Osteoblast (primary cell): ENCODE results near the gene DCAF6. TPM values are rescaled to one million over a fixed set of nuclear protein-coding genes. Genes with fewer than 3 reads are reported as not detected.

Experiments used
- DNase-seq: peaks from one replicate; pipeline ENCODE4 v3.0.0; 2011; ENCODE audit warnings: low spot score, mixed read lengths; ENCODE audit not compliant: insufficient read length; ENCODE audit errors: missing footprints
- H2AFZ ChIP-seq: 2 replicates; pipeline ENCODE4 v1.6.0; 2011; ENCODE audit warnings: mild to moderate bottlenecking, low read length
- H3K27ac ChIP-seq: 2 replicates; pipeline ENCODE4 v1.5.1; 2011; ENCODE audit warnings: mild to moderate bottlenecking, low read depth, low read length, moderate library complexity
- H3K27me3 ChIP-seq: 2 replicates; pipeline ENCODE4 v1.6.0; 2012; ENCODE audit warnings: mild to moderate bottlenecking, control low read depth, inconsistent platforms, low read length, moderate library complexity; ENCODE audit not compliant: insufficient read depth
- H3K36me3 ChIP-seq: 2 replicates; pipeline ENCODE4 v1.5.1; 2011; ENCODE audit warnings: mild to moderate bottlenecking, low read length, control low read depth, moderate library complexity; ENCODE audit not compliant: insufficient read depth
- H3K4me1 ChIP-seq: 2 replicates; pipeline ENCODE4 v1.5.1; 2011; ENCODE audit warnings: mild to moderate bottlenecking, low read length, control low read depth, moderate library complexity; ENCODE audit not compliant: insufficient read depth
- H3K4me2 ChIP-seq: 2 replicates; pipeline ENCODE4 v1.6.0; 2011; ENCODE audit warnings: mild to moderate bottlenecking, low read length; ENCODE audit not compliant: insufficient read depth
- H3K4me3 ChIP-seq: fragments of 200-600 bp; sonication (generic); 3 replicates; pipeline ENCODE4 v1.5.1; 2012; ENCODE audit warnings: mild to moderate bottlenecking, low read length, inconsistent platforms; ENCODE audit not compliant: insufficient read depth
- H3K79me2 ChIP-seq: 2 replicates; pipeline ENCODE4 v1.6.0; 2012; ENCODE audit warnings: mild to moderate bottlenecking, low read length, control low read depth, inconsistent platforms; ENCODE audit not compliant: insufficient read depth
- H3K9me3 ChIP-seq: 2 replicates; pipeline ENCODE4 v1.5.1; 2011; ENCODE audit warnings: low read depth, low read length, control low read depth
- H4K20me1 ChIP-seq: 2 replicates; pipeline ENCODE4 v1.6.0; 2012; ENCODE audit warnings: mild to moderate bottlenecking, low read length, control low read depth; ENCODE audit not compliant: insufficient read depth
- CTCF ChIP-seq: IDR thresholded peaks from 2 replicates; pipeline ENCODE4 v1.5.1; 2011; ENCODE audit warnings: mild to moderate bottlenecking, low read depth, low read length, moderate library complexity; ENCODE audit errors: extremely low read depth
- total RNA-seq: library from RNA; depleted of rRNA; stranded (reverse); fragments of >200 nt; gene quantifications from 2 replicates; pipeline ENCODE4 v1.2.3, GENCODE V29; 2012

DCAF6 gene
- total RNA-seq, 1 donor, result 91.6 TPM

- no peak for DNase-seq
- Histone ChIP-seq H3K79me2 (no peaks in the 10 kb centered on the region), H2AFZ (no peak overlapping the region), H3K4me2 (no peak overlapping the region), H3K9me3 (no peaks in the 10 kb centered on the region), H3K27me3 (no peaks in the 10 kb centered on the region), H3K4me1 (no peaks in the 10 kb centered on the region), H3K27ac (no peak overlapping the region), H3K36me3 (peaks cover 19% of the 10 kb centered on the region), H3K4me3 (no peak overlapping the region), H4K20me1 (no peaks in the 10 kb centered on the region)
- no peak for TF ChIP-seq CTCF
These were observed 68.0 kb downstream of the DCAF6 start for GRCh38 chr1:168004531-168004930.

DNA sequence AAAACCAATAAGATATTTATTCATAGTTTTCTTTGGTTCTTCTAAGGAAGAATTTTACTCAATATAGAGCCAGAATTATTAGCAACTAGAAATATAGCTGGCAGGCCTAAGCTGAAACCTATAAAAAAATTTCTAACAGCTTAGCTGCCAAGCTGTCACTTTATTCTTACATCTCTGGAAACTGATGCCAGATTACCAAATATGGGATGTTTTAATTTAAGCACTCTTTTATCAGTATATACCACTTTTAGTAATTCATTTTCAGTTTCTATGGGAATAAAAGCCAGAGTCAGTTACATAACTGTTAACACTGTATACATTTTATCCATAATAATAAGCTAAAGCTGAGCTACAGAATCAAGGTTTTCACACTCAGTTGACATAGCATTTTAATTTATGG lies 69.0 kb downstream of the DCAF6 start:
- Histone ChIP-seq H3K4me1 (no peaks in the 10 kb centered on the region), H3K9me3 (no peaks in the 10 kb centered on the region), H2AFZ (no peak overlapping the region), H3K4me3 (no peak overlapping the region), H3K36me3 (peaks cover 19% of the 10 kb centered on the region), H3K4me2 (no peak overlapping the region), H3K27me3 (no peaks in the 10 kb centered on the region), H3K27ac (no peak overlapping the region), H4K20me1 (no peaks in the 10 kb centered on the region), H3K79me2 (peaks cover 2% of the 10 kb centered on the region)
- DNase-seq, result no peak
- no peak for TF ChIP-seq CTCF

DNA sequence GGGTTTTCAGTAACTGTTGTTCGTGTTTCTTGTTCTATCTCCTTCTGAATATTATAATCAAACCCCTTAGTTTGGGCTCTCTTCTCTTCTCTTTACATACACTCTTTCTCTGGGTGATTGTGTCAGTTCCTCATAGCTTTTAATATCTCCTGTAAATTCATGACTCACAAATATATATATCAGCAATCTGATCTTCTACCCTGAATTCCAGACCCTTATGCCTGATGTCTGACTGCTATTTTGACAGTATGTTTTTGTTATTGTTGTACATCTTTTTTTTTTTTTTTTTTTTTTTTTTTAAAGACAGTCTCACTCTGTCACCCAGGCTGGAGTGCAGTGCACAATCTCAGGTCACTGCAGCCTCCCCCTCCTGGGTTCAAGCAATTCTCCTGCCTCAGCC lies 71.2 kb downstream of the DCAF6 start:
- DNase-seq, result peak; percentile 52
- no peak for TF ChIP-seq CTCF
- H3K27me3 ChIP-seq, result no peaks in the 10 kb centered on the region
- H3K4me1 ChIP-seq, result no peaks in the 10 kb centered on the region
- H3K36me3 ChIP-seq, result peaks cover 21% of the 10 kb centered on the region
- no peak overlapping the region for H3K4me3 ChIP-seq
- H3K4me2 ChIP-seq, result no peak overlapping the region
- peaks cover 2% of the 10 kb centered on the region for H3K79me2 ChIP-seq
- no peak overlapping the region for H3K27ac ChIP-seq
- no peaks in the 10 kb centered on the region for H3K9me3 ChIP-seq
- H2AFZ ChIP-seq, result no peak overlapping the region
- H4K20me1 ChIP-seq, result no peaks in the 10 kb centered on the region

DNA sequence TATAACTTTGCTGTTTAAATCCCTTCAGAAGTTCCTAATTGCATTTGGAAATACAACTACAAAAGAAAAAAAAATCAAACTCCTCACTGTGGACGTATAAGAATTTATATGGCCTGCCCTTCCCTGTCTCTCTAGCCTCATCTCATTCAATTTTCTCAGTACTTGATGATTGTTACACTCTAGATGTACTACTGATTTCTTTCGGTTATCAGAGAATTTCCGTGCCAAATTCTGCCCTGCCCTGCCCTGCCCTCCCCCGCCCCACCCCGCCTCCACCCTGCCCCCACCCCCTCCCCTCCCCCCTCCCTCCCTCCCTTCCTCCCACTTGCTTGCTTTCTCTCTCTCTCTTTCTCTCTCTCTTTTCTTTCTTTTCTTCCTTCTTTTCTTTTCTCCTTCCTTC lies 72.1 kb downstream of the DCAF6 start:
- H3K79me2 ChIP-seq, result peaks cover 2% of the 10 kb centered on the region
- H4K20me1 ChIP-seq, result no peaks in the 10 kb centered on the region
- no peak overlapping the region for H3K4me3 ChIP-seq
- no peaks in the 10 kb centered on the region for H3K4me1 ChIP-seq
- no peak for TF ChIP-seq CTCF
- no peaks in the 10 kb centered on the region for H3K27me3 ChIP-seq
- no peak overlapping the region for H3K4me2 ChIP-seq
- H3K36me3 ChIP-seq, result peaks cover 27% of the 10 kb centered on the region
- H3K9me3 ChIP-seq, result no peaks in the 10 kb centered on the region
- no peak overlapping the region for H2AFZ ChIP-seq
- no peak for DNase-seq
- H3K27ac ChIP-seq, result no peak overlapping the region
